K562 (cell line): ENCODE results near the gene MRPL55. TPM values are rescaled to one million over a fixed set of nuclear protein-coding genes. Genes with fewer than 3 reads are reported as not detected.

Experiments used
- BCOR ChIP-seq: fragments of 450-650 bp; IDR thresholded peaks from 2 replicates; pipeline ENCODE4 v1.6.1; 2016
- CBX1 ChIP-seq: sonication (generic); IDR thresholded peaks from 2 replicates; pipeline ENCODE4 v1.6.1; 2016; ENCODE audit warnings: antibody characterized with exemption, low read depth, mild to moderate bottlenecking
- CREBBP ChIP-seq: IDR thresholded peaks from one replicate; pipeline ENCODE4 v1.6.1; 2012; ENCODE audit warnings: low read depth, mild to moderate bottlenecking, control low read depth, inconsistent platforms, low read length
- FIP1L1 ChIP-seq: fragments of 200-400 bp; formaldehyde crosslinking; IDR thresholded peaks from 2 replicates; pipeline ENCODE4 v1.6.1; 2018; ENCODE audit warnings: mild to moderate bottlenecking, low read depth, low read length; ENCODE audit not compliant: poor library complexity, severe bottlenecking
- FOXM1 ChIP-seq, 2 experiments: fragments of 450-650 bp in 1 of 2; sonication (generic) in 1 of 2; formaldehyde crosslinking in 1 of 2; IDR thresholded peaks; 2 replicates each; pipeline versions ENCODE4 v1.6.1 to v1.9.0; 2017 to 2022; ENCODE audit warnings: low read depth in 2 of 2, mild to moderate bottlenecking in 2 of 2, missing genetic modification reagents in 1 of 2, moderate library complexity in 1 of 2
- HDAC8 ChIP-seq: fragments of 450-650 bp; IDR thresholded peaks from 2 replicates; pipeline ENCODE4 v1.6.1; 2016; ENCODE audit warnings: mild to moderate bottlenecking, missing genetic modification characterization, moderate library complexity, missing compliant biosample characterization
- KDM5B ChIP-seq: fragments of 200-600 bp; sonication (generic); IDR thresholded peaks from 2 replicates; pipeline ENCODE4 v1.6.1; 2012; ENCODE audit warnings: low read depth, mild to moderate bottlenecking, moderate library complexity, low read length, control low read depth, inconsistent platforms; ENCODE audit not compliant: insufficient replicate concordance
- NR1H2 ChIP-seq: sonication (generic); formaldehyde crosslinking; IDR thresholded peaks from 2 replicates; pipeline ENCODE4 v1.4.0; 2020; ENCODE audit warnings: mild to moderate bottlenecking, missing genetic modification reagents
- POLR2AphosphoS5 ChIP-seq: IDR thresholded peaks from 2 replicates; pipeline ENCODE4 v1.6.1; 2011; ENCODE audit warnings: mild to moderate bottlenecking, low read depth, low read length, moderate library complexity; ENCODE audit not compliant: control insufficient read depth, insufficient read depth
- SMAD1 ChIP-seq: fragments of 150-350 bp; IDR thresholded peaks from 2 replicates; pipeline ENCODE4 v1.6.1; 2014; ENCODE audit warnings: low read length, low read depth; ENCODE audit not compliant: partially characterized antibody
- SMARCB1 ChIP-seq: IDR thresholded peaks from 2 replicates; pipeline ENCODE4 v1.6.1; 2011; ENCODE audit warnings: improper control_type of control experiment, low read depth; ENCODE audit not compliant: insufficient read length
- SMC3 ChIP-seq: conservative IDR thresholded peaks from 2 replicates; pipeline ENCODE4 v1.6.1; 2011; ENCODE audit warnings: low read depth, low read length, improper control_type of control experiment; ENCODE audit not compliant: insufficient read depth
- TFAM ChIP-seq: fragments of 250-450 bp; sonication (Bioruptor Pico); conservative IDR thresholded peaks from 2 replicates; pipeline ENCODE4 v1.5.0; 2021; ENCODE audit warnings: mild to moderate bottlenecking, moderate library complexity
- ZBED1 ChIP-seq: IDR thresholded peaks from 2 replicates; pipeline ENCODE4 v1.6.1; 2014
- ZBTB17 ChIP-seq: fragments of 450-650 bp; formaldehyde crosslinking; IDR thresholded peaks from 2 replicates; pipeline ENCODE4 v1.4.0; 2020; ENCODE audit warnings: mild to moderate bottlenecking
- ZNF174 ChIP-seq: fragments of 250-450 bp; sonication (Bioruptor Pico); IDR thresholded peaks from 2 replicates; pipeline ENCODE4 v1.4.0; 2020; ENCODE audit warnings: mild to moderate bottlenecking
- ZNF23 ChIP-seq: fragments of 250-450 bp; sonication (Bioruptor Pico); IDR thresholded peaks from 2 replicates; pipeline ENCODE4 v1.4.0; 2020; ENCODE audit warnings: mild to moderate bottlenecking
- ZNF592 ChIP-seq: fragments of 450-650 bp; IDR thresholded peaks from 2 replicates; pipeline ENCODE4 v1.6.1; 2017; ENCODE audit warnings: antibody characterized with exemption, mild to moderate bottlenecking
- ZNF655 ChIP-seq: fragments of 250-450 bp; sonication (Bioruptor Pico); IDR thresholded peaks from 2 replicates; pipeline ENCODE4 v1.5.0; 2021
- polyA plus RNA-seq, 8 experiments: library from polyadenylated mRNA; depleted of rRNA in 4 of 8; stranded (reverse) in 5 of 8; unstranded in 3 of 8; fragments of >200 nt; fragmentation: Nextera tagmentation in 2 of 8; fragmentation: Illumina TruSeq in 1 of 8; extraction: Ambion mirVana in 2 of 8; extraction: Trizol in 1 of 8; gene quantifications; 2 replicates each; pipeline versions ENCODE4 v1.2.1 to v1.2.3, GENCODE V29; 2011 to 2014; ENCODE audit warnings: inconsistent platforms in 1 of 8, missing spikeins in 1 of 8
- total RNA-seq, 7 experiments: library from RNA; depleted of rRNA in 6 of 7; stranded (reverse); fragments of >200 nt in 6 of 7; fragmentation: Illumina TruSeq in 2 of 7; extraction: Trizol in 2 of 7; gene quantifications; 2 replicates each; pipeline versions ENCODE4 v1.2.1 to v1.2.3, GENCODE V29; 2011 to 2021; ENCODE audit warnings: low replicate concordance in 1 of 7
- TF ChIP-seq, protein P1 (sequence below), 2 experiments: fragments of 450-650 bp in 1 of 2; sonication (generic) in 1 of 2; formaldehyde crosslinking; conservative IDR thresholded peaks; 2 replicates each; pipeline versions ENCODE4 v1.4.0 to v1.8.1; 2020 to 2022; ENCODE audit warnings: mild to moderate bottlenecking in 1 of 2, missing genetic modification reagents in 1 of 2
- TF ChIP-seq, protein P2 (sequence below): fragments of 250-450 bp; sonication (Bioruptor Pico); IDR thresholded peaks from 2 replicates; pipeline ENCODE4 v1.8.0; 2022; ENCODE audit warnings: moderate library complexity, mild to moderate bottlenecking, inconsistent platforms

Gene MRPL55
- total and polyA plus RNA-seq, 9 of the 15 experiments (the other 6 are each of a cell fraction or from before 2014, with no cell fraction given): 34.9 to 228 (median 81.0) TPM

GRCh38 chr1:228101994-228102790, 6.9 kb downstream of the MRPL55 start (continued):
- TF ChIP-seq ZBTB17 (CRISPR knock-in tag) (peak; percentile 59; the same call in 1 of the 2 replicates), ZNF655 (no peak), TFAM (CRISPR knock-in tag) (no peak), ZNF23 (CRISPR knock-in tag) (no peak), NR1H2 (CRISPR knock-in tag) (no peak; the same call in 1 of the 2 replicates), POLR2AphosphoS5 (no peak), ZNF592 (no peak), BCOR (no peak), CBX1 (no peak; the same call in 1 of the 2 replicates), FIP1L1 (no peak), SMC3 (0 out of 2 replicates have a peak, but pooled peaks have one; percentile 23), SMAD1 (no peak), KDM5B (no peak), FOXM1 (IDR thresholded peaks at IDR 0.05; ENCODE audit: low read depth) (no peak), FOXM1 (CRISPR knock-in tag; IDR thresholded peaks at IDR 0.05; ENCODE audit: low read depth) (0 out of 2 replicates have a peak, but pooled peaks have one; percentile 6), HDAC8 (tag) (no peak), ZBED1 (no peak), ZNF174 (CRISPR knock-in tag) (no peak), CREBBP (no peak), SMARCB1 (no peak)
- TF ChIP-seq, protein P1, sequence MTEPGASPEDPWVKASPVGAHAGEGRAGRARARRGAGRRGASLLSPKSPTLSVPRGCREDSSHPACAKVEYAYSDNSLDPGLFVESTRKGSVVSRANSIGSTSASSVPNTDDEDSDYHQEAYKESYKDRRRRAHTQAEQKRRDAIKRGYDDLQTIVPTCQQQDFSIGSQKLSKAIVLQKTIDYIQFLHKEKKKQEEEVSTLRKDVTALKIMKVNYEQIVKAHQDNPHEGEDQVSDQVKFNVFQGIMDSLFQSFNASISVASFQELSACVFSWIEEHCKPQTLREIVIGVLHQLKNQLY (CRISPR knock-in tag; conservative IDR thresholded peaks at IDR 0.05): no peak
- TF ChIP-seq, protein P2, sequence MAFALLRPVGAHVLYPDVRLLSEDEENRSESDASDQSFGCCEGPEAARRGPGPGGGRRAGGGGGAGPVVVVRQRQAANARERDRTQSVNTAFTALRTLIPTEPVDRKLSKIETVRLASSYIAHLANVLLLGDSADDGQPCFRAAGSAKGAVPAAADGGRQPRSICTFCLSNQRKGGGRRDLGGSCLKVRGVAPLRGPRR (CRISPR knock-in tag): no peak
